GM04504 (cell line): ENCODE data around the gene CDHR3.

Experiments
- DNase-seq: peaks from one replicate; pipeline ENCODE4 v3.0.0-alpha.2; 2012; ENCODE audit warnings: low read depth

CDHR3 gene

DNA sequence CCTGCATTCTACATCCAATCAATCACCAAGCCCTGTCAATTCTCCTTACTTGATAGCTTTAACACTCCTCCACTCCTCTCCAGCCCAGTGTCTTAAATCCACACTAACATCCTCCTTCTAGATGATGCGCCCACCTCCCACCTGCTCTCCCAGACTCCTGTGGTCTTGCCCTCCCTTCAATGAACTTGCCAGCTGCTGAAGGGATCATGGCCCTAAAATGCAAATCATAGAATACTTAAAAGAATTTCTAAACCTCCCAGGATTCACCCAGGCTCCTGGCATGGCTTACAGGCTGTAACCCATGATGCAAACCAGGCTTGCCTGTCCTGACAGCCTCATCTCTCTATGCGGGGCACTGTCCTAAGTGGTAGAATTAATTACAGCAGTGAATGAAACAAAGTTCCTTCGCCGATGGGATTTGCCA lies 105.5 kb downstream of the CDHR3 start:
- DNase-seq, result no peak

DNA sequence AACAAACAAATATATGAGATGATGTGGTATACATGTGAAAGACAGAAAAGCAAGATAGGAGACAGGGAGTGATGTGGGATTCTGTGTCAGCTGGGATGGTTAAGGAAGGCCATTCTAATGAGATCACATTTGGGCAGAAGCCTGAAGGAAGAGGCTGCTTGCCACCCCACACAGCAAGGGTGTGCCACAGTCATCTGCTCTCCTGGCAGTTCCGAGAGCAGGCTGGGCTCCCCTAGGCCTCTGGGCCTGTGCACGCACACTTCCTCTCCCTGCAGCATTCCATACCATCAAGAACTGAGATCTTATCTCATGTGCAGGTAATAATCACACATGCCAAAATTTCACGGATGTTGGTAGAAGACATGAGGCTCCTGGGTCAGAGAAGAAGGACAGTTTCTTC lies 105.9 kb downstream of the CDHR3 start:
- peak; percentile 53 for DNase-seq

DNA sequence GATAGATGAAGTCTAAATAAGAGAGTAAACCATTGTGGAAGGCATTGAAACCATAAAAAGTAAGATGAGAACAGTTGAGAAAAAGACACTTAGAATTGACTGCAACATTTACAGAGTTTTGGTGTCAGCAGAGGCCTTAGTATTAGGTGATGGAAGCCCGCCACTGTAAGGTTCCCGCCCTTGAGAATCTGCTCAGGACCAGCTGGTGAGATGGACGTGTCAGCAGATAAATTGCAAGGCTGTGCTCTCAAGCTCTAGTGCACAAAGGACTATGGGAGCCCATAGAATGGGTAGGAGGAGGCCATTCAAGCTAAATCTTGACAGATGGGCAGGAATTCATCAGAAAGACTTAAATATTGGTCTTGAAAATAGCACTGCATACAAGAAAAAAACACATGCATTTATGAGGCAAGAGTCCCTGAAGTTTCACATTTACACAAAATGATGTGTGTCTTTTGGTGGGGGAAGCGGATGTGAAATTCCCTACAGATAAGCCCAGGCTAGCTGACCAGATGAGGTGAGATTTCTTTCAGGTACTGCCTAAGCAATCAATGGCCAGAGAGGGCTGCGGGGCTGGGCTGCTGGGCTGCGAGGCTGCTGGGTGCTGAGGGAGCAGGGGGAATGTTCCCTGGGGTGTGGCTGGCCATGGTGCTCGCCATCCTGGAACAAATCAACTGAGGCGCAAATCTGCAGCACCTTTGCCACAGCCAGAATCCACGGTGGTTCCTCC lies 106.6 kb downstream of the CDHR3 start:
- no peak for DNase-seq

DNA sequence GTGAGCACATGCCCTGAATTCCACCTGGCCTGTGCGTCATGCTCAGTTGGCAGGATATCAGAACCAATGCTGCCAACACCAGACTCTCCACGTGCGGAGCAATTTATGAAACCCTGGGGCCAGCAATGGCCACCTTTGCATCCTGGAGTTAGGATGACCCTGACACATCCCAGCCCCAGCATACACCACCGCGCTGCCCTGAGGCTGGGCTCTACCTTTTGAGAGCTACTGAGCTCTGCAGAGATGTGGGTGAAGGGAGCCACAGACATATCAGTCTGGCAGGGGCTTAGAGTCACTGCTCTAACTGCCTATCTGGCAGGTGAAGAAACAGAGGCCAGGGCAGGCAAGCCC lies 107.1 kb downstream of the CDHR3 start:
- DNase-seq, result no peak

GRCh38 chr7:106070567-106071254 lies 107.6 kb downstream of the CDHR3 start:
- no peak for DNase-seq

- no peak for DNase-seq
Measured at GRCh38 chr7:106071356-106071998, 108.4 kb downstream of the CDHR3 start.

- no peak for DNase-seq
Measured at GRCh38 chr7:106071999-106072714, 109.1 kb downstream of the CDHR3 start.

GRCh38 chr7:106072715-106073091 lies 109.6 kb downstream of the CDHR3 start:
- no peak for DNase-seq

DNA sequence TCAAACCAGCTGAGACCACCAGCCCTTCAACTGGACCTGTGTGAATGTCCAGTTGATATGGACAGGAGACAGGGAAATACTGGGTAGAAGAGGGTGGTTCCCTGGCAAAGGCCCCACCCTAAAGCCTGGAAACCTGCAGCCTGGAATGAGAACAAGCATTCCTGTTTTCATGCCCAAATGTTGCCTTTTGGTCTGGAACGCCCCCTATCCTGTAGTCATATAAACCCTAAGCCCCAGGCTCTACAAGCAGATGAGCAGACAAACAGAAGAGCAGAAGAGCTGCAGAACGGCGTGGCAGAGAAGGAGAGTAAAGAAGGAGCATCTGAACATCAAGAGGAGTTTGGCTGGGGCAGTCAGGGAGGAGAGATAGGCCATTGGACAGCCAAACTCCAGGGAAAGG lies 110.6 kb downstream of the CDHR3 start:
- no peak for DNase-seq

DNA sequence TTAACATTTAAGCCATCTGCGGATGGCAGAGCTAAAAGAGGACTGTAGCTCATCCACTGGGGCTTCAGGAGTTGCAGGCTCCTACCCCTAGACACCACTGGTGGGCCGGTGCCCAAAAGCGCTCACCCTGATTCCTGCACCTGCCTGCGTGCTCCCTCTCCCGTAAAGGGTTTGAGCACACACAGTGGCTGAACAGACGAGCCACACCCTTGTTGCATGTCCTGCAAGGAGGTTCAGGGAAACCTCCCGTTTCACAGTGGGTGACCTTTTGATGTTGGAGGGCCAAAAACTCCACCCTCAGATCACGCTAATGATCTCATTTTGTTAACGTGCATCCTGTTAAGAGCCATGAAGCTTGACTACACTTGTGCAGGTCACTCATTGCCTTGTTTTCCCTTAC lies 111.2 kb downstream of the CDHR3 start:
- no peak for DNase-seq

GRCh38 chr7:106075937-106076336 lies 112.9 kb downstream of the CDHR3 start:
- no peak for DNase-seq

DNA sequence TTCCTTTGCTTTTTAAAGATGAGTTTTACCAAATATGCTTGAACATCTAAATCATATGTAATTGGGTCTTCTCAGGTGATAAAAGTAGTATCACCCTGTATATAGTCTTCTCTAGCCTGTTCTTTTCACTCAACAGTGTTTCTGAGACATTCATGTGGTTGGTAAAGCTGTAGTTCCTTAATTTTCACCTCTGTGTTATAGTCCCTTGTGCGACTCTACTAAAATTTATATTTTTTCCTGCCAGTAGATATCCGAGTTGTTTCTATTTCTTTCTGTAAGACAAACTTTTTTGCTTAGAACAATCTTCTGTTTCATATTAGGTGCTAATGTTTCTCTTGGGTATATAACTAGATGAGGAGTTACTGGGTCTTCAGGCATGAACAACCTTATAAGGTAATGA lies 113.5 kb downstream of the CDHR3 start:
- DNase-seq, result no peak

- DNase-seq, result no peak
Measured at GRCh38 chr7:106080300-106080987, 117.4 kb downstream of the CDHR3 start.

DNA sequence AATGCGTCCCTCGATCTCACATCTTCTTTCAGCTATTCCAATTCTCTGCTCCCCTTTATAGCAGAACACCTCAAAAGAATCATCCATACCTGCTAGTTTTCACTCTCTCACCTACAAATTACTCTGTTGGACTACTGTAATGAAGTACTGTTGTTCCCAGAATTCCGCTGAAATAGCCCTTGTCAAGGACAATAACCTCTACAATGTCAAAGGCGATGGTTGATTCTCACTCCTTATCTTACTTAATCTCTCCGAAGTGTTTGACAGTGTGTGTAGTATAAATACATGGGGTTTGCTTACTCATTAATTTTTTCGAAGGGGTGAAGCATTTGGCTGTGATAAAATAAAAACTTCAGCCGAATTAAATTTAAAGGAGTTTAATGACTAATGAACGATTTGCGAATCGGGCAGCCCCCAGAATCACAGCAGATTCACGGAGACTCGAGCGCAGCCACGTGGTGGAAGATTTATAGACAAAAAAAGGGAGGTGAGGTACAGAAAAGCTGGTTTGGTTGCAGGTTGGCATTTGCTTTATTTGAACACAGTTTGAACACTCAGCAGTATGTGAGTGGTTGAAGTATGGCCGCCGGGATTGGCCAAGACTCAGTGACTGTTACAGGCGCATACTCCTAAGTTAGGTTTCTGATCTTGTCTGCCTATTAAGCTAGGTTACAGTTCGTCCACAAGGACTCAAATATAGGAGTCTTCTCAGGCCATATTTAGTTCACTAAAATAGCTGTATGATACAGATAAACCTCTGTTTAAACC lies 119.2 kb downstream of the CDHR3 start:
- no peak for DNase-seq
